Measurements from ENCODE around the gene CHKA.
A peak's percentile ranks its signal among the peaks of the same experiment; 100 is the strongest.

- TF ChIP-seq CTCF (IDR thresholded peaks at IDR 0.05) (peak in 2 of 7 experiments; percentile 6 to 14), POLR2A (IDR thresholded peaks at IDR 0.05) (no peak)
Observed at GRCh38 chr11:68025047-68025446, 96.1 kb downstream of the CHKA start.

All from body of pancreas (tissue), 4 donors.